WERI-Rb-1 (cell line): ENCODE results near the gene MPO.
A peak's percentile ranks its signal among the peaks of the same experiment; 100 is the strongest.

Source experiments
- DNase-seq: peaks from one replicate; pipeline ENCODE4 v3.0.0-alpha.2; 2020
- H3K27ac ChIP-seq: fragments of 250-450 bp; sonication (Bioruptor Pico); 2 replicates; pipeline ENCODE4 v1.5.1; 2020; ENCODE audit warnings: mild to moderate bottlenecking, moderate library complexity
- H3K27me3 ChIP-seq: fragments of 250-450 bp; sonication (Bioruptor Pico); 2 replicates; pipeline ENCODE4 v1.5.1; 2021; ENCODE audit warnings: mild to moderate bottlenecking, low read depth, moderate library complexity; ENCODE audit not compliant: insufficient read depth, severe bottlenecking
- H3K36me3 ChIP-seq: fragments of 250-450 bp; sonication (Bioruptor Pico); 2 replicates; pipeline ENCODE4 v1.5.1; 2020; ENCODE audit warnings: mild to moderate bottlenecking, moderate library complexity
- H3K4me3 ChIP-seq: 2 replicates; pipeline ENCODE4 v1.5.1; 2011; ENCODE audit warnings: low read depth, mild to moderate bottlenecking, control low read depth, low read length
- H3K9me3 ChIP-seq: fragments of 250-450 bp; sonication (Bioruptor Pico); 2 replicates; pipeline ENCODE4 v1.5.1; 2021; ENCODE audit warnings: mild to moderate bottlenecking, moderate library complexity; ENCODE audit not compliant: severe bottlenecking
- TF ChIP-seq, protein P1 (sequence below): IDR thresholded peaks from 2 replicates; pipeline ENCODE4 v1.5.1; 2011; ENCODE audit warnings: low read depth, mild to moderate bottlenecking, control low read depth, inconsistent platforms, low read length

Gene MPO

DNA sequence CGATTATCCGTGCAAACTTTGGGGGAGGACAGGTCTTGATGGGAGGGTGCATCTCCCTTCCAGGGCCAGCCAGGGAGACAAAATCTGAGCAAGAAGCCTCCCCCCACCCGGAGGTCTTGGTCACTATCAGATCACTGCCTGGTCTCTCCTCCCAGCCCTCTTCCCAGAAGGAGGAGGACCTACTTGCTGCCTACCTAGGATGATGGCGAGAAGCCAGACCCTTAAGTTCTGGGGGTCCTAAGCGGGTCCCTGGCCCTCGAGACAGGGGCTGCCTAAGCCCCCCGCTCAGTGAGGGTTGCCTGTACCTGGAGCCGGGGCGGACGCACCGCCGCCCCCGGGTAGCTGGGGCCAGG lies 43.3 kb upstream of the MPO start:
- no peak for DNase-seq
- H3K4me3 ChIP-seq = peak overlapping the region; percentile 67
- TF ChIP-seq, protein P1, sequence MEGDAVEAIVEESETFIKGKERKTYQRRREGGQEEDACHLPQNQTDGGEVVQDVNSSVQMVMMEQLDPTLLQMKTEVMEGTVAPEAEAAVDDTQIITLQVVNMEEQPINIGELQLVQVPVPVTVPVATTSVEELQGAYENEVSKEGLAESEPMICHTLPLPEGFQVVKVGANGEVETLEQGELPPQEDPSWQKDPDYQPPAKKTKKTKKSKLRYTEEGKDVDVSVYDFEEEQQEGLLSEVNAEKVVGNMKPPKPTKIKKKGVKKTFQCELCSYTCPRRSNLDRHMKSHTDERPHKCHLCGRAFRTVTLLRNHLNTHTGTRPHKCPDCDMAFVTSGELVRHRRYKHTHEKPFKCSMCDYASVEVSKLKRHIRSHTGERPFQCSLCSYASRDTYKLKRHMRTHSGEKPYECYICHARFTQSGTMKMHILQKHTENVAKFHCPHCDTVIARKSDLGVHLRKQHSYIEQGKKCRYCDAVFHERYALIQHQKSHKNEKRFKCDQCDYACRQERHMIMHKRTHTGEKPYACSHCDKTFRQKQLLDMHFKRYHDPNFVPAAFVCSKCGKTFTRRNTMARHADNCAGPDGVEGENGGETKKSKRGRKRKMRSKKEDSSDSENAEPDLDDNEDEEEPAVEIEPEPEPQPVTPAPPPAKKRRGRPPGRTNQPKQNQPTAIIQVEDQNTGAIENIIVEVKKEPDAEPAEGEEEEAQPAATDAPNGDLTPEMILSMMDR = no peak

GRCh38 chr17:58323366-58324055 lies 42.8 kb upstream of the MPO start:
- TF ChIP-seq, protein P1 = no peak
- H3K27me3 ChIP-seq = no peaks in the 10 kb centered on the region
- no peak for DNase-seq
- H3K9me3 ChIP-seq = no peaks in the 10 kb centered on the region
- H3K36me3 ChIP-seq = peaks cover 13% of the 10 kb centered on the region
- peak overlapping the region; percentile 67 for H3K4me3 ChIP-seq
- H3K27ac ChIP-seq = peak overlapping the region; percentile 83

More for the DNA sequence above, 43.3 kb upstream of the MPO start:
- H3K9me3 ChIP-seq = no peaks in the 10 kb centered on the region
- no peaks in the 10 kb centered on the region for H3K27me3 ChIP-seq
- H3K36me3 ChIP-seq = peaks cover 9% of the 10 kb centered on the region
- H3K27ac ChIP-seq = peak overlapping the region; percentile 83

DNA sequence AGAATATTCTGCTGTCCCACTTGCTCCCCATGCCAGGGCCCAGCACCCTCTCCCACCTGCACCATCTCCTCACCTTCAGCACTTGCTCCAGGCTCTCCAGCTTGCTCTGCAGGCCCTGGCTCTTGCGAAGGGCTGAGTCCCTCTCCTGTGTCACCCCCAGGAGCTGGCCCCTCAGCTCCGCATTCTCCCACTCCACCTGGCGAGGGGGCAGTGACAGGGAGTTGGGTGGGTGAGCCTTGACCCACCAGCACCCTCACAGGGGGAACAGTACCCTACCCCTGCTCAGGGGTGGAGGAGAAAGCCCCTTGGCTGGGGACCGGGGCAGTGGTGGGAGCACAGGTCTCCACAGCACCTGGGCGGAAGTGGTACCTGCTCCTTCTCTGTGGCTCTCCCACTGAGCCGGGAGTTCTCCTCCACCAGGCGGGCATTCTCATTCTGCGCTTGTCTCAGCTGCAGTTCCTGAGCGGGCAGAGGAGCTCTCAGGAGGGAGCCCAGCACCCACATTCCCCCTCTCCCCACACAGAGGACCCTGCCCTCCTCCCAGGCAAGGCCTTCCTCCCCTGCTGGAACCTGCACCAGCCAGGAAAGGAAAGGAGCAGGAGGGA lies 41.9 kb upstream of the MPO start:
- Histone ChIP-seq H3K36me3 (peaks cover 14% of the 10 kb centered on the region), H3K9me3 (no peaks in the 10 kb centered on the region), H3K27ac (no peak overlapping the region), H3K27me3 (no peaks in the 10 kb centered on the region), H3K4me3 (no peak overlapping the region)
- no peak for DNase-seq
- TF ChIP-seq, protein P1 = no peak

DNA sequence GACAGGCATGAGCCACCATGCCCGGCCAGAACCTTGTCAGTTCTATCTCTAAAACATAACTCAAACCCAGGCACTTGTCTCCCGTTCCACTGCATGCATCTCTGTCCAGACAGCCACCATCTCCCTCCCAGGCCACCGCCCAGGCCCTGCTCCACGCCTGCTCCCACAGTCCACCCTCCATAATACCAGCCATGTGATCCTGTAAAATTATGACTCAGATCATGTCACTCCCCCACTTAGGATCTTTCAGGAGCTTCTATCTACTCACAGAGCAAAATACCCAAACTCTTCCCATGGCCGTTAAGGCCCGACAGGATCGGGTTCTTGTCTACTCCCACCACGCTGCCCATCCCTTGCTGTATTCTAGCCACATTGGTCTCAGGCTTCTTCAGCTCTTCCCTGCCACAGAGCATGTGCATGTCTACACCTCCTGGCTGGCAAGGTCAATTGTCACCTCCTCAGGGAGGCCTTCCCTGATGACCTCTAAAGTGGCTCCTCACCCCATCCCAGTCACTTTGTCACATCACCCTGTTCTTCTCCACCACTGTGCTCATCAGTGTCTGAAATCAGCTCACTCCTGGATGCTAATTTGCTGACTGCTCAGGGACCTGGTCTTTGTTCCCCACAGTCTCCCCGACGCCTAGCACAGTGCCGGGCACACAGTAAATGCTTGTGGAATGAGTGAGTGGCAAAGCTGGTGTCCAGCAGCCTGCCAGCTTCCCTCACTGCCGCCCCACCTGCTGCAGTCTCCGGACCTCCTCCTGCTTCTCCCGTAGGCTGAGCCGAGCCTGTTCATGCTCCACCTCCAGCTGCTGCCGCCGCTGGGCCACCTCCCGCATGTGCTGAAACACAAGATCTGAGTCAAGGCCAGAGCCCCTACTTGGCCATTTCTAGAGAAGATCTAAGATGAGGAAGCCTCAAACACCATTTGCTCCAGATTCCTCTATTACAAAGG lies 41.1 kb upstream of the MPO start:
- Histone ChIP-seq H3K4me3 (no peak overlapping the region), H3K9me3 (no peaks in the 10 kb centered on the region), H3K36me3 (peaks cover 14% of the 10 kb centered on the region), H3K27me3 (no peaks in the 10 kb centered on the region), H3K27ac (no peak overlapping the region)
- no peak for DNase-seq
- TF ChIP-seq, protein P1 = no peak

DNA sequence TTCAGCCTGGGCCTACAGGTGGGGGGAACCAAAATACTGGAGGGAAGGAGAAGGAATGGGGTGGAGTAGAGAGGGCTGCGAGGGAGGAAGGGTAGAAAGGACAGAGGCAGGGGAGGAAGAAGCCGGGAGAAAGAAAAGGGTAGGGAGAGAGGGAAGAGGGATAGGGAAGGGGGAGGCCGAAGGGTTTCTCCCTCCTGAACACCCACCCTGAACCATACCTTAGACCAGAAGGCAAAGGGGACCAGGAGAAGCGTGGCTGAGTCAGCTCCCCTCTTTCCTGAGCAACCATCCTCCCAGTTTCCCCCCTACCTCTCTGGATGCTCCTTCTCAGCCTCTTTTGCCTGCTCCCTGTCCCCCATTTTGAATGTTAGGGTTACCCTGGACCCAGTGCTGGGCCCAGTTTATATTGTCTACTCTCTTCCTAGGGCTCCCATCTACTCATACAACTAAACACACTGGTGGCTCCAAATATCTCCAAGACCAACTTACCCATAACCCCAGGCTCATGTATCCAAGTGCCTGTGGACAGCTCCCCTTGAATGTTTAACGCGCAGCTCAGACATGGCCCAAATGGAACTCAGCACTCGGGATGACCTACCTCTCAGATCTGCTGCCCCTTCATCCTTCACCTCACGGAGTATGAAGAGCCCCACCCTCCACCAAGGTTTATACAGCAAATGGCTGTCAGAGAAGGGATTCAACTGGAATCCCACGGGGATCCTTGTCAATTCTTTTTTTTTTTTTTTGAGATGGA lies 40.0 kb upstream of the MPO start:
- no peaks in the 10 kb centered on the region for H3K27me3 ChIP-seq
- DNase-seq = no peak
- no peaks in the 10 kb centered on the region for H3K9me3 ChIP-seq
- no peak overlapping the region for H3K4me3 ChIP-seq
- H3K27ac ChIP-seq = no peak overlapping the region
- peaks cover 25% of the 10 kb centered on the region for H3K36me3 ChIP-seq
- TF ChIP-seq, protein P1 = no peak
